ENCODE results near the gene PLEKHA3. TPM values are rescaled to one million over a fixed set of nuclear protein-coding genes. Genes with fewer than 3 reads are reported as not detected.

The PLEKHA3 gene
- total and polyA plus RNA-seq, 9 of the 15 experiments (the other 6 are each of a cell fraction or from before 2014, with no cell fraction given): 2.3 to 23.4 (median 10.5) TPM

DNA sequence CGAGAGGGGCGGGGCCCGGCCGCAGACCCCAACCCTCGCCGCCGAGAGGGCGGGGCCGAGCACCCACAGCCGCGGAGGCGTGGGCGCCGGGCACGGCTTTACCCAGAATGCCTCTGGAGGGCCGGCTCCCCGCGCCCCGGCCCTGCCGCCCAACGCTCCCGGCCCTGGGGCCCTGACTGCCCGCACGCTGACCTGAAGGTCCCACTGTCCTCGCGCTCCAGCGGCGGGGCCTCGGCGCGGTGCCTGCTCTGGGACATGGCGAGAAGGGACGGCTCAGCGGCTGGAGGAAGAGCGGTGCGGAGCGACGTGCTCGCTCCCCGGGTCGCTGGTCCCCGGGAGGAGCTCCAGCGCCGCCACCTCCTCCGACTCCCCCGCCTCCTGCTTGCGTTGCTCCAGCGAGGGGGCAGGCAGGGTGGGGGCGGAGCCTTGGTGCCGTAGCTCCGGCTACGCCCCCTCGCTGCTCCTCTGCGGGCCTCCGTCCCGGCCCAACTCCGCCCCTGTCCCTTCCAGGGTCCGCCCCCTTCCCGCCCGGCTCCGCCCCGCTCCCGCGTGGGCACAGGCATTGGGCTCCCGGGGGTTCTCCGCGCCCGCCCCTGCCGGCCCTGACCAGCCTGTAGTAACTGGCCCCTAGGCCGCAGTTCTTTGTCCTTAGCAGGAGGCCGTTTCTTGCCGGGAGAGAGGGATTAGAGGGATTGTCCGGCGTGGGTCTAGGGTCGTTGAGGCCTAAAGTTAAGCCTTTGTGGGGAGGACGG is 29.3 kb upstream of the PLEKHA3 start, which contains the start of the genes PJVK and PRKRA (continued):
- TF ChIP-seq REST (IDR thresholded peaks at IDR 0.05; ENCODE audit: borderline replicate concordance) (peak; percentile 74), REST (CRISPR knock-in tag; IDR thresholded peaks at IDR 0.05; ENCODE audit: low read depth) (peak; percentile 79), CBX3 (IDR thresholded peaks at IDR 0.05; ENCODE audit: borderline replicate concordance in 1 of 2, low read length in 2 of 2) (no peak; a peak in 1 of 3 replicates), SRSF1 (IDR thresholded peaks at IDR 0.05; ENCODE audit: low read depth, low read length) (no peak), ZNF778 (CRISPR knock-in tag; IDR thresholded peaks at IDR 0.05) (no peak), ZBTB7A (IDR thresholded peaks at IDR 0.05; ENCODE audit: borderline replicate concordance, control insufficient read depth, low read depth, low read length) (peak; percentile 99), XRCC5 (IDR thresholded peaks at IDR 0.05; ENCODE audit: low read depth, low read length) (peak; percentile 62; the same call in 1 of the 2 replicates), RCOR1 (IDR thresholded peaks at IDR 0.05; ENCODE audit: borderline replicate concordance in 1 of 2, low read depth in 2 of 2, low read length in 2 of 2) (peak in 1 of 2 experiments; percentile 4; a peak in 1 of 4 replicates), ZNF311 (CRISPR knock-in tag; IDR thresholded peaks at IDR 0.05) (no peak), RFX5 (IDR thresholded peaks at IDR 0.05; ENCODE audit: low read depth, low read length) (no peak), SAFB (IDR thresholded peaks at IDR 0.05; ENCODE audit: borderline replicate concordance, low read depth, low read length) (peak; percentile 66; the same call in 1 of the 2 replicates), TFAP4 (CRISPR knock-in tag; IDR thresholded peaks at IDR 0.05; ENCODE audit: borderline replicate concordance) (peak; percentile 81), NEUROD1 (IDR thresholded peaks at IDR 0.05; ENCODE audit: borderline replicate concordance, low read depth, low read length, partially characterized antibody) (no peak), CHCHD3 (CRISPR knock-in tag; IDR thresholded peaks at IDR 0.05) (peak; percentile 54; the same call in 1 of the 2 replicates), TSC22D4 (tag; IDR thresholded peaks at IDR 0.05) (no peak), HDGF (IDR thresholded peaks at IDR 0.05) (no peak)
- TF ChIP-seq, protein P1, sequence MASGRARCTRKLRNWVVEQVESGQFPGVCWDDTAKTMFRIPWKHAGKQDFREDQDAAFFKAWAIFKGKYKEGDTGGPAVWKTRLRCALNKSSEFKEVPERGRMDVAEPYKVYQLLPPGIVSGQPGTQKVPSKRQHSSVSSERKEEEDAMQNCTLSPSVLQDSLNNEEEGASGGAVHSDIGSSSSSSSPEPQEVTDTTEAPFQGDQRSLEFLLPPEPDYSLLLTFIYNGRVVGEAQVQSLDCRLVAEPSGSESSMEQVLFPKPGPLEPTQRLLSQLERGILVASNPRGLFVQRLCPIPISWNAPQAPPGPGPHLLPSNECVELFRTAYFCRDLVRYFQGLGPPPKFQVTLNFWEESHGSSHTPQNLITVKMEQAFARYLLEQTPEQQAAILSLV (tag; IDR thresholded peaks at IDR 0.05): no peak
- TF ChIP-seq, protein P2, sequence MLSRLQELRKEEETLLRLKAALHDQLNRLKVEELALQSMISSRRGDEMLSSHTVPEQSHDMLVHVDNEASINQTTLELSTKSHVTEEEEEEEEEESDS (CRISPR knock-in tag; IDR thresholded peaks at IDR 0.05): no peak
